ENCODE data around the gene MRPL40.

- no peak for TF ChIP-seq POLR2A (IDR thresholded peaks at IDR 0.05)
- TF ChIP-seq, protein P1, sequence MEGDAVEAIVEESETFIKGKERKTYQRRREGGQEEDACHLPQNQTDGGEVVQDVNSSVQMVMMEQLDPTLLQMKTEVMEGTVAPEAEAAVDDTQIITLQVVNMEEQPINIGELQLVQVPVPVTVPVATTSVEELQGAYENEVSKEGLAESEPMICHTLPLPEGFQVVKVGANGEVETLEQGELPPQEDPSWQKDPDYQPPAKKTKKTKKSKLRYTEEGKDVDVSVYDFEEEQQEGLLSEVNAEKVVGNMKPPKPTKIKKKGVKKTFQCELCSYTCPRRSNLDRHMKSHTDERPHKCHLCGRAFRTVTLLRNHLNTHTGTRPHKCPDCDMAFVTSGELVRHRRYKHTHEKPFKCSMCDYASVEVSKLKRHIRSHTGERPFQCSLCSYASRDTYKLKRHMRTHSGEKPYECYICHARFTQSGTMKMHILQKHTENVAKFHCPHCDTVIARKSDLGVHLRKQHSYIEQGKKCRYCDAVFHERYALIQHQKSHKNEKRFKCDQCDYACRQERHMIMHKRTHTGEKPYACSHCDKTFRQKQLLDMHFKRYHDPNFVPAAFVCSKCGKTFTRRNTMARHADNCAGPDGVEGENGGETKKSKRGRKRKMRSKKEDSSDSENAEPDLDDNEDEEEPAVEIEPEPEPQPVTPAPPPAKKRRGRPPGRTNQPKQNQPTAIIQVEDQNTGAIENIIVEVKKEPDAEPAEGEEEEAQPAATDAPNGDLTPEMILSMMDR (IDR thresholded peaks at IDR 0.05), result no peak
Observed at GRCh38 chr22:19470010-19470409, 37.7 kb downstream of the MRPL40 start.

Data from breast epithelium (tissue), 3 donors.